K562 (cell line): ENCODE results near the gene MFAP3L. TPM values are rescaled to one million over a fixed set of nuclear protein-coding genes. Genes with fewer than 3 reads are reported as not detected.

Source experiments
- ELK1 ChIP-seq: sonication (generic); formaldehyde crosslinking; IDR thresholded peaks from 2 replicates; pipeline ENCODE4 v1.8.1; 2022; ENCODE audit warnings: missing genetic modification reagents
- MBD1 ChIP-seq: fragments of 250-450 bp; sonication (Bioruptor Pico); IDR thresholded peaks from 2 replicates; pipeline ENCODE4 v1.8.0; 2022; ENCODE audit warnings: inconsistent platforms
- MIER1 ChIP-seq: fragments of 450-650 bp; IDR thresholded peaks from 2 replicates; pipeline ENCODE4 v1.6.1; 2016; ENCODE audit warnings: antibody characterized with exemption, mild to moderate bottlenecking, low read depth
- PRMT5 ChIP-seq: sonication (generic); formaldehyde crosslinking; IDR thresholded peaks from 2 replicates; pipeline ENCODE4 v1.5.0; 2020; ENCODE audit warnings: missing genetic modification reagents
- REST ChIP-seq, 2 experiments: fragments of 450-650 bp; formaldehyde crosslinking in 1 of 2; IDR thresholded peaks; 2 replicates each; pipeline versions ENCODE4 v1.4.0 to v1.6.1; 2014 to 2020; ENCODE audit warnings: mild to moderate bottlenecking in 2 of 2, borderline replicate concordance in 1 of 2, low read depth in 1 of 2
- ZBTB7A ChIP-seq: IDR thresholded peaks from 2 replicates; pipeline ENCODE4 v1.6.1; 2011; ENCODE audit warnings: low read depth, mild to moderate bottlenecking, low read length, moderate library complexity, borderline replicate concordance; ENCODE audit not compliant: control insufficient read depth
- ZMIZ1 ChIP-seq, 2 experiments: fragments of 150-350 bp in 1 of 2; IDR thresholded peaks; 2 replicates each; pipeline ENCODE4 v1.6.1; 2012 to 2016; ENCODE audit warnings: low read depth in 2 of 2, low read length in 2 of 2, mild to moderate bottlenecking in 1 of 2, moderate library complexity in 1 of 2
- ZNF589 ChIP-seq: fragments of 200-800 bp; sonication (Bioruptor generic); IDR thresholded peaks from 2 replicates; pipeline ENCODE4 v1.6.1; 2016; ENCODE audit warnings: low read depth, missing genetic modification characterization, missing compliant biosample characterization
- polyA plus RNA-seq, 8 experiments: library from polyadenylated mRNA; depleted of rRNA in 4 of 8; stranded (reverse) in 5 of 8; unstranded in 3 of 8; fragments of >200 nt; fragmentation: Nextera tagmentation in 2 of 8; fragmentation: Illumina TruSeq in 1 of 8; extraction: Ambion mirVana in 2 of 8; extraction: Trizol in 1 of 8; gene quantifications; 2 replicates each; pipeline versions ENCODE4 v1.2.1 to v1.2.3, GENCODE V29; 2011 to 2014; ENCODE audit warnings: inconsistent platforms in 1 of 8, missing spikeins in 1 of 8
- total RNA-seq, 7 experiments: library from RNA; depleted of rRNA in 6 of 7; stranded (reverse); fragments of >200 nt in 6 of 7; fragmentation: Illumina TruSeq in 2 of 7; extraction: Trizol in 2 of 7; gene quantifications; 2 replicates each; pipeline versions ENCODE4 v1.2.1 to v1.2.3, GENCODE V29; 2011 to 2021; ENCODE audit warnings: low replicate concordance in 1 of 7

The MFAP3L gene
- total and polyA plus RNA-seq, 9 of the 15 experiments (the other 6 are each of a cell fraction or from before 2014, with no cell fraction given): 0.06 to 0.25 (median 0.20) TPM; not detected in 3

- no peak for TF ChIP-seq REST (IDR thresholded peaks at IDR 0.05; ENCODE audit: borderline replicate concordance)
- no peak for TF ChIP-seq REST (CRISPR knock-in tag; IDR thresholded peaks at IDR 0.05; ENCODE audit: low read depth)
- TF ChIP-seq ELK1 (CRISPR knock-in tag): no peak
- TF ChIP-seq ZMIZ1 (IDR thresholded peaks at IDR 0.05; ENCODE audit: low read depth in 2 of 2, low read length in 2 of 2): no peak
- TF ChIP-seq ZNF589 (CRISPR knock-in tag): no peak
- TF ChIP-seq PRMT5: no peak
- TF ChIP-seq ZBTB7A: no peak
- TF ChIP-seq MIER1: no peak
- TF ChIP-seq MBD1 (CRISPR knock-in tag): no peak
These were observed 42.0 kb downstream of the MFAP3L start (continued) for GRCh38 chr4:169984173-169984572.
